WTC11 (cell line): ENCODE data around the gene CADM1. TPM values are rescaled to one million over a fixed set of nuclear protein-coding genes. Genes with fewer than 3 reads are reported as not detected.

ENCODE experiments used
- ATAC-seq: fragments of 200-7000 bp; cut with Tn5 transposase; 2 replicates; pipeline ENCODE4 v1.10.0; 2021; ENCODE audit warnings: mild to moderate bottlenecking, moderate library complexity
- CTCF ChIA-PET: fragments of 300-600 bp; sonication (Branson Sonifier 250); formaldehyde crosslinking; loops from one replicate; lab custom pipeline; 2021; ENCODE audit warnings: antibody characterized with exemption; lab: Charles Lee
- POLR2A ChIA-PET: fragments of 350-600 bp; sonication (Branson Sonifier 250); formaldehyde crosslinking; loops from one replicate; lab custom pipeline; 2021; ENCODE audit warnings: antibody characterized with exemption; lab: Charles Lee
- DNase-seq: peaks from one replicate; pipeline ENCODE4 v3.0.0; 2021; ENCODE audit warnings: low spot score
- H3K27ac Mint-ChIP-seq: 2 replicates; pipeline ENCODE4 v1.8.0; 2021; ENCODE audit warnings: mixed read lengths
- H3K27me3 Mint-ChIP-seq: 2 replicates; pipeline ENCODE4 v1.8.0; 2021; ENCODE audit warnings: low read depth, mild to moderate bottlenecking, moderate library complexity, mixed read lengths
- H3K36me3 Mint-ChIP-seq: 2 replicates; pipeline ENCODE4 v1.8.0; 2021; ENCODE audit warnings: mixed read lengths
- H3K4me1 Mint-ChIP-seq: 2 replicates; pipeline ENCODE4 v1.8.0; 2022; ENCODE audit warnings: mixed read lengths
- H3K4me3 Mint-ChIP-seq: 2 replicates; pipeline ENCODE4 v1.8.0; 2021; ENCODE audit warnings: mild to moderate bottlenecking, moderate library complexity, mixed read lengths
- H3K9me3 Mint-ChIP-seq: 2 replicates; pipeline ENCODE4 v1.8.0; 2021; ENCODE audit warnings: mixed read lengths
- CDX4 ChIP-seq: fragments of 250-450 bp; sonication (Bioruptor Pico); IDR thresholded peaks from 2 replicates; pipeline ENCODE4 v1.9.0; 2021; ENCODE audit warnings: moderate library complexity, mild to moderate bottlenecking, inconsistent platforms, borderline replicate concordance
- CREB1 ChIP-seq: sonication (generic); formaldehyde crosslinking; IDR thresholded peaks from 2 replicates; pipeline ENCODE4 v1.8.0; 2023; ENCODE audit warnings: mild to moderate bottlenecking, missing genetic modification reagents
- CREM ChIP-seq: sonication (generic); formaldehyde crosslinking; IDR thresholded peaks from 2 replicates; pipeline ENCODE4 v1.8.1; 2022; ENCODE audit warnings: mild to moderate bottlenecking, missing genetic modification reagents, moderate library complexity
- CTCF ChIP-seq: fragments of 200-600 bp; IDR thresholded peaks from 2 replicates; pipeline ENCODE4 v1.8.0; 2022; ENCODE audit warnings: antibody characterized with exemption
- E2F1 ChIP-seq: sonication (generic); formaldehyde crosslinking; IDR thresholded peaks from 2 replicates; pipeline ENCODE4 v1.8.0; 2022; ENCODE audit warnings: mild to moderate bottlenecking, missing genetic modification reagents
- ETV6 ChIP-seq: sonication (generic); formaldehyde crosslinking; IDR thresholded peaks from 2 replicates; pipeline ENCODE4 v1.8.1; 2022; ENCODE audit warnings: mild to moderate bottlenecking, missing genetic modification reagents
- FOXK1 ChIP-seq: sonication (generic); formaldehyde crosslinking; IDR thresholded peaks from 2 replicates; pipeline ENCODE4 v1.8.0; 2022; ENCODE audit warnings: mild to moderate bottlenecking, moderate library complexity, missing genetic modification reagents
- GTF2I ChIP-seq: fragments of 250-450 bp; sonication (Bioruptor Pico); conservative IDR thresholded peaks from 2 replicates; pipeline ENCODE4 v1.4.0; 2021; ENCODE audit warnings: mild to moderate bottlenecking
- HMGA2 ChIP-seq: fragments of 250-450 bp; sonication (Bioruptor Pico); IDR thresholded peaks from 2 replicates; pipeline ENCODE4 v1.4.0; 2021; ENCODE audit warnings: mild to moderate bottlenecking, moderate library complexity
- HMGXB4 ChIP-seq: sonication (generic); formaldehyde crosslinking; IDR thresholded peaks from 2 replicates; pipeline ENCODE4 v1.8.1; 2023; ENCODE audit warnings: mild to moderate bottlenecking, moderate library complexity, missing genetic modification reagents
- MAX ChIP-seq: sonication (generic); formaldehyde crosslinking; IDR thresholded peaks from 2 replicates; pipeline ENCODE4 v1.8.0; 2022; ENCODE audit warnings: mild to moderate bottlenecking, missing genetic modification reagents
- NFE2L1 ChIP-seq: sonication (generic); formaldehyde crosslinking; IDR thresholded peaks from 2 replicates; pipeline ENCODE4 v1.8.1; 2023; ENCODE audit warnings: missing genetic modification reagents
- NFYB ChIP-seq: sonication (generic); formaldehyde crosslinking; conservative IDR thresholded peaks from 2 replicates; pipeline ENCODE4 v1.8.0; 2022; ENCODE audit warnings: low read depth, missing genetic modification reagents
- NR1H2 ChIP-seq: sonication (generic); formaldehyde crosslinking; IDR thresholded peaks from 2 replicates; pipeline ENCODE4 v1.9.0; 2021; ENCODE audit warnings: mild to moderate bottlenecking, moderate library complexity, missing genetic modification reagents
- NR2C2 ChIP-seq: sonication (generic); formaldehyde crosslinking; IDR thresholded peaks from 2 replicates; pipeline ENCODE4 v1.8.0; 2022; ENCODE audit warnings: mild to moderate bottlenecking, missing genetic modification reagents
- SOX15 ChIP-seq: fragments of 250-450 bp; sonication (Bioruptor Pico); IDR thresholded peaks from 2 replicates; pipeline ENCODE4 v1.9.0; 2021; ENCODE audit warnings: mild to moderate bottlenecking
- SP1 ChIP-seq: sonication (generic); formaldehyde crosslinking; conservative IDR thresholded peaks from 2 replicates; pipeline ENCODE4 v1.8.1; 2022; ENCODE audit warnings: missing genetic modification reagents
- TEAD4 ChIP-seq: sonication (generic); formaldehyde crosslinking; IDR thresholded peaks from 2 replicates; pipeline ENCODE4 v1.8.0; 2022; ENCODE audit warnings: mild to moderate bottlenecking, missing genetic modification reagents
- ZBTB21 ChIP-seq: sonication (generic); formaldehyde crosslinking; IDR thresholded peaks from 2 replicates; pipeline ENCODE4 v1.8.1; 2023; ENCODE audit warnings: mild to moderate bottlenecking, missing genetic modification reagents, borderline replicate concordance
- ZNF138 ChIP-seq: sonication (generic); formaldehyde crosslinking; conservative IDR thresholded peaks from 2 replicates; pipeline ENCODE4 v1.8.1; 2022; ENCODE audit warnings: mild to moderate bottlenecking, moderate library complexity, missing genetic modification reagents
- ZNF232 ChIP-seq: sonication (generic); formaldehyde crosslinking; IDR thresholded peaks from 2 replicates; pipeline ENCODE4 v1.8.0; 2022; ENCODE audit warnings: mild to moderate bottlenecking, missing genetic modification reagents
- ZNF263 ChIP-seq: sonication (generic); formaldehyde crosslinking; IDR thresholded peaks from 2 replicates; pipeline ENCODE4 v1.8.1; 2022; ENCODE audit warnings: low read depth, mild to moderate bottlenecking, moderate library complexity, missing genetic modification reagents
- ZNF512 ChIP-seq: sonication (generic); formaldehyde crosslinking; IDR thresholded peaks from 2 replicates; pipeline ENCODE4 v1.8.1; 2022; ENCODE audit warnings: missing genetic modification reagents, borderline replicate concordance
- total RNA-seq: library from RNA; stranded (reverse); gene quantifications from 3 replicates; pipeline ENCODE4 v1.2.3, GENCODE V29; 2021

The CADM1 gene
- total RNA-seq, 1 experiment from 2014 or later: 26.8 TPM

GRCh38 chr11:115345361-115345760 is 158.9 kb downstream of the CADM1 start:
- TF ChIP-seq NFYB (CRISPR knock-in tag): no peak
- Mint-ChIP-seq H3K4me1 (no peaks in the 10 kb centered on the region), H3K27me3 (no peaks in the 10 kb centered on the region; the same call in 1 of the 2 replicates), H3K4me3 (no peak overlapping the region), H3K36me3 (no peaks in the 10 kb centered on the region), H3K27ac (no peak overlapping the region), H3K9me3 (no peaks in the 10 kb centered on the region)
- no peak for ATAC-seq
- ChIA-PET POLR2A (no interaction called here), CTCF (interaction anchor here (0.9 to 2.0 kb wide), 2 partner anchors 11 to 334 kb away, joined by 3 to 5 read pairs; no protein-coding TSS in a partner anchor)
- DNase-seq: no peak

GRCh38 chr11:115344846-115345245 is 159.4 kb downstream of the CADM1 start:
- H3K27ac Mint-ChIP-seq: no peak overlapping the region
- H3K9me3 Mint-ChIP-seq: no peaks in the 10 kb centered on the region
- TF ChIP-seq ZNF512 (no peak), MAX (CRISPR knock-in tag) (no peak), ZNF263 (CRISPR knock-in tag) (no peak), TEAD4 (CRISPR knock-in tag) (no peak), GTF2I (no peak), FOXK1 (CRISPR knock-in tag) (no peak), HMGXB4 (CRISPR knock-in tag) (no peak), CTCF (no peak), ETV6 (no peak), SP1 (no peak), E2F1 (CRISPR knock-in tag) (no peak), SOX15 (CRISPR knock-in tag) (no peak), CREB1 (CRISPR knock-in tag) (no peak), ZNF232 (CRISPR knock-in tag) (no peak)
- DNase-seq: no peak
- CTCF ChIA-PET: interaction anchor here (0.9 to 2.0 kb wide), 2 partner anchors 10 to 334 kb away, joined by 3 to 5 read pairs; no protein-coding TSS in a partner anchor
- no peaks in the 10 kb centered on the region; the same call in 1 of the 2 replicates for H3K27me3 Mint-ChIP-seq
- no peak for ATAC-seq
- H3K4me1 Mint-ChIP-seq: no peaks in the 10 kb centered on the region
- POLR2A ChIA-PET: no interaction called here
- H3K4me3 Mint-ChIP-seq: no peak overlapping the region
- no peaks in the 10 kb centered on the region for H3K36me3 Mint-ChIP-seq

- no peaks in the 10 kb centered on the region; the same call in 1 of the 2 replicates for H3K27me3 Mint-ChIP-seq
- ATAC-seq: no peak
- no peaks in the 10 kb centered on the region for H3K4me1 Mint-ChIP-seq
- H3K9me3 Mint-ChIP-seq: no peaks in the 10 kb centered on the region; the same call in 1 of the 2 replicates
- H3K4me3 Mint-ChIP-seq: no peak overlapping the region
- DNase-seq: no peak
- H3K27ac Mint-ChIP-seq: no peak overlapping the region
- H3K36me3 Mint-ChIP-seq: no peaks in the 10 kb centered on the region
- POLR2A ChIA-PET: no interaction called here
- CTCF ChIA-PET: no interaction called here
- TF ChIP-seq TEAD4 (CRISPR knock-in tag) (no peak), NR2C2 (CRISPR knock-in tag) (no peak), NR1H2 (CRISPR knock-in tag) (no peak), CDX4 (CRISPR knock-in tag) (no peak), ZBTB21 (CRISPR knock-in tag) (no peak), ZNF138 (CRISPR knock-in tag) (no peak), NFE2L1 (CRISPR knock-in tag) (no peak), HMGA2 (CRISPR knock-in tag) (no peak), NFYB (CRISPR knock-in tag) (no peak), CREM (no peak)
These were observed 162.1 kb downstream of the CADM1 start for GRCh38 chr11:115342142-115342541.
